Stimulated activated CD4-positive, alpha-beta T cell treated with anti-CD3 and anti-CD28 coated beads, Interleukin-1b, Interleukin-23, amount 100 ng/mL, for 1 hour (primary cell): ENCODE results near the gene DAB2IP.

Source experiments
- DNase-seq, 2 donors: peaks; one replicate each; pipeline ENCODE4 v3.0.0-alpha.2; 2020; ENCODE audit warnings: low read depth in 2 of 2

Gene DAB2IP

GRCh38 chr9:121663591-121663990, 12.2 kb downstream of the DAB2IP start:
- no peak for DNase-seq

GRCh38 chr9:121666294-121666693, 14.9 kb downstream of the DAB2IP start:
- no peak for DNase-seq

DNA sequence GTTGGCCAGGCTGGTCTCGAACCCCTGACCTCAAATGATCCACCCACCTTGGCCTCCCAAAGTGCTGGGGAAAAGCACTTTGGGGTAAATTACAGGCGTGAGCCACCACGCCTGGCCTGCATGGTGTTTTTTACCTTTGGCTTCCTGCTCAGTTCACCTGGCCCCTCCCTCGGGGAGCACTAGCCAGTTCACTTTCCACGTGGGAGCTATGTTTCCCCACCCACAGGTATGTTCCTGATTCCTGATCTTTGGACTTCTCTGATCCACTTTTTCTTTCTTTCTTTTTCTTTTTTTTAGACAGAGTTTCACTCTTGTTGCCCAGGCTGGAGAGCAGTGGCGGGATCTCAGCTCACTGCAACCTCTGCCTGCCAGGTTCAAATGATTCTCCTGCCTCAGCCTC, 15.8 kb downstream of the DAB2IP start:
- no peak for DNase-seq

- DNase-seq: no peak
These were observed 16.5 kb downstream of the DAB2IP start for GRCh38 chr9:121667890-121668289.

DNA sequence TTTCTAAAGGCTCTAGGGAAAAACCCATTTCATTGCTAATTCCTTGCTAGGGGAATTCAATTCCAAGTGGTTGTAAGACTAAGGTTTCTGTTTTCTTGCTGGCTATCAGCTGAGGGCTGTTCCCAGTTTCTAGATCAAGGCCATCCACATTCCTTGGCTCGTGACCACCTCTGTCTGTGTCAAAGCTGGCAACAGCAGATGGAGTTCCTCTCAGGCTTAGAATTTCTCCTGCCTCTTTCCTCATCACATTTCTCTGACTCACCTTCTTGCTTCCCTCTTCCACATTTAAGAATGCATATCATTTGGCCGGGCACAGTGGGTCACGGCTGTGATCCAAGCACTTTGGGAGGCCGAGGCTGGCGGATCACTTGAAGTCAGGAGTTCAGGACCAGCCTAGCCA, 19.0 kb downstream of the DAB2IP start:
- no peak for DNase-seq

DNA sequence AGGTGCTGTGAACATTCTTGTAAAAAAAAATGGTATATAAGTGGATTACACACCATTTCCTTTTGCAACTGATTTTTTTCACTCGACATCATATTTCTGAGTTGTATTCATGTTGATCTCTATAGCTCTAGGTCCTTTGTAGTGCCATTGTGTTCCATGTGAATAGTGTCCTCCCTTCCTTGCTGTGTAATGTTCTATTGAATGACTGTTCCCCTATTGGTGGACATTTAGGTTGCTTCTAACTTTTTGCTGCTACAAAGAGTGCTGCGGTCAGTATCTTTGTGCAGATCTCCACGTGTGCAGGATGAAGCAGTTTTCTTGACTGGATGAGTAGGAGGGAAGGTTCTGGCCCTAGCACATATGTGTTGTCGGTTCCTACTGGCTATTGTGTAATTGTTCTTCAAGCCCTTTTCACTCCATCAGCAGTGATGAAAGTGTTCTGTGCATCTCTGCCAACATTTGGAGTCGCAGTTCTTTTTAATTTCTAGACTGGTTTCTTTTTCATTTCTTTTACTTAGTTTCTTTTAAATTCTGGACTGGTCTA, 20.2 kb downstream of the DAB2IP start:
- no peak for DNase-seq

- no peak for DNase-seq
These were observed 20.8 kb downstream of the DAB2IP start for GRCh38 chr9:121672213-121672612.

- no peak for DNase-seq
These were observed 21.6 kb downstream of the DAB2IP start for GRCh38 chr9:121672986-121673385.

- DNase-seq: no peak
These were observed 22.1 kb downstream of the DAB2IP start for GRCh38 chr9:121673576-121673975.

DNA sequence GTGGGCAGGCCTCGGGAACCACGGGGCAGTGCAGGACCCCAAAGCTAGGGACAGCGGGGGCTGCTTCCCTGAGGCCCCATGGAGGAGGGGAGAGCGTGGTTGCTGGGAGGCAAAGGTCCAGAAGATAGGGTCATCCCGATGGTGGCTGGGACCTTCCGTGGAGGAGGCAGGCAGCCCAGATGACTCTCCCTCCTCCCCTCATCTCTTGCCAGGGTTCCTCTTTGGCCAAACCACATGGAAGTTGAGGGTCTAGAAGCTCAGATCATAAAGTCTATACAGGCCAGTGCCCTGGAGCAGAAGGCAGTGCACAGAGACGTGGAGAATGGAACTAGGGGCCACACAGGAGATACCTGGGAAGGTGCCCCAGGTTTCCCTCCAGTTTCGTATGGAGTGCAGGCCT, 22.6 kb downstream of the DAB2IP start:
- no peak for DNase-seq

GRCh38 chr9:121674952-121675351, 23.5 kb downstream of the DAB2IP start:
- no peak for DNase-seq

DNA sequence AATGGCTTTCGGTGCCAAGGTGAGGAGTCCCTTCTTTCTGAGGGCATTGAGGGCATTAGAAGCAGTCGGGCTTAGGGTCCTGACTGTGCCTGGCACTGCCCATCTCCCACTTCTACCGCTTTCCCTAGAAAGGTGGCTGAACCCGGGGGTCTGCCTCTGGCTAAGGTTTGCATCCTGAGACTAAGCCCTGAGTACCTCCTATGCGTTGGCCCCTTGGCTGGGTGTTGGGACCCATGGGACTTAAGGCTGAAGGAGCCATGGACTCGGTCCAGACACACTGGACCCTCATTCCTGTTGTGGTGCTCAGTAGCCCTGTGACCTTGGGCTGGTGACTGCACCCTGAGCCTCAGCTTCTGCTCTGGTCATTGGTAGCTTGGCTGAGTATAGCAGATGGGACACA, 23.9 kb downstream of the DAB2IP start:
- no peak for DNase-seq

DNA sequence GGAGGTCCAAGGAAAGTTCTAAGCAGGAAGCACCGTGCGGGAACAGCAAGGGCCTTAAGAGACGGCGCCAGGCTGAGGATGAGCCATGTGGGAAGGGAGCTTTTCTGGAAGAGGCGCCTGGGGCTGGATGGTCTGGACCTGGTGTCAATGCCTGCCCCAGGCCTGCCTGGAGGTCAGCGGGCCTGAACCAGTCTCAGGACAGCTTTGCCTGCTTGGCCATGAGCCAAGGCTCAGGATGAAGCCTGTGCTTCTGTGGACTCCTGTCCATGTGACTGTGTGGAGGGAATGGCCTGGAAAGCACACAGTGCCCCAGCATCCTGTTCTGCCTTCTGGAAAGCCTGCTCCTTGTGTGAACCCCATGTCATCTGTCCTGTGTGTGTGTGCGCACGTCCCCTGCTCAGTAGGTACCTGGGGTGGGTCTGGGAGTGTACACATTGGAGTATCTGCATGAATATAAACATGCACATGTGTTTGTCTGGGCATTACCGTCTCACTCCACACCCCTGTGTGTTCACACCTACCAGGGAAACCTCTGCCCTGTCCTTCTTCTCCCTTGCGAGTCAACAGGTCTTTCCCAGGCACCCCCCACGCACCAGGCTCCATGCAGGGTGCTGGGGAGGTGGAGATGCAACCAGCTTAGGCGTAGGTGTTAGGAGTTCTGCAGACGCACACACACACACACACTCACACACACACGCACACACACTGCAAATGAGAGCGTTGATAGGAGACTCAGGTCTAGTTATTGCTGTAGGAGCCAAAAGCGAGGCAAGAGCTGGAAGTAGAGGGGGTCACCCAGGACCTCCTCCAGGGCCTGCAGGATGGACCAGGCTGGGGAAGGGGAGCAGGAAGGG, 24.8 kb downstream of the DAB2IP start:
- DNase-seq: no peak

DNA sequence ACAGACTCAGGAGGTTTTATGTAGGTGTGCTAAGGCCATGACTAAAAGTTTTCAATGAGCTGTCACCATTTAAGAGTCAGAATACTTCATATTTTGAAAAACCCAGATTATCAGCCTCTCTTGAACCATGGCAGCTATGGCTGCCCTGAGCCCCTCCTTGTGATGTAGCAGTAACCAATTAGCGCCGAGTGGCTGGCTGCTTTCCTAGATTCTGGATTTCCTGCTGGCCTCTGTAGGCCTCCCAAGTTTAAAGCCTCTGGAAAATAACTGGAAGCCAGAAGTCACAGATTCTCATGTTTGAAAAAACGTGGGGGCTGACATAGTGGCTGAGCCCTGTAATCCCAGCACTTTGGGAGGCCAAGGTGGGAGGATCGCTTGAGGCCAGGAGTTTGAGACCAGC, 25.5 kb downstream of the DAB2IP start:
- DNase-seq: no peak

GRCh38 chr9:121678501-121679022, 27.1 kb downstream of the DAB2IP start:
- no peak for DNase-seq

GRCh38 chr9:121679901-121680635, 28.6 kb downstream of the DAB2IP start:
- no peak for DNase-seq

DNA sequence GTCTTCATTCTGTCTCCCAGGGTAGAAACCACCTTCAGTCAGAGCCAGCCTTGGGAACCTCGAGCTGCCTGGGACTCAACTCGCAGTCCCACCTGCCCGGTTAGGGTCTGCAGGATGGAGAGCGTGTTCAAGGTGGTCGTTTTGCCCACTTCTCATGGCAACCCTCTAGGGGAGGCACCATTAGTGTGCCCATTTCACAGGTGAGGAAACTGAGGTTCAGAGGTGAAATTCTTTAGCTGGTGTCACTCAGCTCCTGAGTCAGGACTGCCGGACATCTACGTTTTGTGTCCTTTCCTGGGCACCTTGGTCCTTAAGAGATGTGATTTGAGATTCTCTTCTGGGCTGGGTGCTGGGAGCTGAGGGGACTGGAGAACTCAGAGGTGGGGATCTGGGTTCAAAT, 30.0 kb downstream of the DAB2IP start:
- DNase-seq: no peak

- DNase-seq: no peak
These were observed 30.8 kb downstream of the DAB2IP start for GRCh38 chr9:121682201-121682600.

DNA sequence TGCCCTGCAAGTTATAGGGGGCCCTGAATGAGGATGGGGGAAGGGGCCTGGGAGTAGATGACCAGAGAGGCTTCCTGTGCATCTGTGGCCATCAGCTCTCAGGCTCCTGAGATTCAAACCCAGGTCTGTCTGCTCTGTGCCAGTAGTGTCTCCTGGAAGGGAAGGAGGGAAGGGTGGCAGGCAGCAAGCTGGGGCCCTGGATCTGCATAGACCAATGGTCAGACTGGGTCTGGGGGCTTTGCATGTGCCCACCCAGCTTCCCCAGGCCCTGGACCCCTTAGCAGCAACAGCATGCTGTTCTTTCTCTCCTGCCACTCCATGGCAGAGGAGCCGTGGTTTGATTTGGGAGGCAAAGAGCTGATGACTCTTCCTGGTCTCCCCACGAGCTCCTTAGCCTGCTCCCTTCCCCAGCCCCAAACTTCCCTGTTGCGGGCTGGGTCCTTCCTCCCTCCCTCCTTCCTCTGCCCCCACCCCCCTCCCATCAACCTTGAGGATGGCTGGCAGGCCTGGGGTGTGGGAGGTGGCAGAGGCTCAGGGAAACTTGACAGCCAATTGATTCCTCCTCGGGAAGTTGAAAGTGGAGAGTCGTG, 31.6 kb downstream of the DAB2IP start:
- DNase-seq: no peak

GRCh38 chr9:121683652-121684051, 32.2 kb downstream of the DAB2IP start:
- DNase-seq: no peak

GRCh38 chr9:121684381-121685145, 33.1 kb downstream of the DAB2IP start:
- no peak for DNase-seq
